ENCODE results near the gene ANTXRL. TPM values are rescaled to one million over a fixed set of nuclear protein-coding genes. Genes with fewer than 3 reads are reported as not detected.
"Not testable (repeated sequence)": the region's sequence is repeated elsewhere in the genome, so short reads cannot be mapped to it uniquely, and the experiment has no call there.

The ANTXRL gene
- total and polyA plus RNA-seq, 8 donors: 0.15 TPM; not detected in 7

GRCh38 chr10:46314071-46314470 lies 27.3 kb downstream of the ANTXRL start:
- Histone ChIP-seq H3K27me3 (no peaks in the 10 kb centered on the region), H3K4me1 (no peaks in the 10 kb centered on the region), H3K27ac (no peak overlapping the region), H3K9me3 (no peaks in the 10 kb centered on the region), H3K36me3 (no peaks in the 10 kb centered on the region), H3K4me3 (no peak overlapping the region)
- 79 to 81% methylated on average over 7 to 8 of the region's 8 CpGs for WGBS, 2 donors
- DNase-seq (no peak), FAIRE-seq (no peak), ATAC-seq (no peak)
- TF ChIP-seq CTCF (IDR thresholded peaks at IDR 0.05): no peak
- intact Hi-C loops (cut with DNase I): no loop called here

- H3K4me1 ChIP-seq; H3K4me3 ChIP-seq; FAIRE-seq; intact Hi-C loops (cut with DNase I); H3K27ac ChIP-seq; H3K27me3 ChIP-seq; H3K9me3 ChIP-seq; H3K36me3 ChIP-seq: not testable (repeated sequence)
- 54 to 60% methylated on average over 10 of the region's 10 CpGs for WGBS, 2 donors
- peak in 2 of 6 donors; percentile 31 to 37 for DNase-seq
- peak in 3 of 4 donors; percentile 78 to 88 (median 85) for ATAC-seq
Measured at GRCh38 chr10:46315071-46315860, 28.5 kb downstream of the ANTXRL start.

GRCh38 chr10:46317370-46317769 lies 30.6 kb downstream of the ANTXRL start:
- Histone ChIP-seq H3K27ac (no peak overlapping the region), H3K27me3 (no peaks in the 10 kb centered on the region), H3K4me1 (no peaks in the 10 kb centered on the region), H3K4me3 (no peak overlapping the region), H3K36me3 (no peaks in the 10 kb centered on the region), H3K9me3 (no peaks in the 10 kb centered on the region)
- ATAC-seq (no peak), FAIRE-seq (no peak), DNase-seq (peak in 1 of 6 donors; percentile 3)
- 63 to 79% methylated on average over 5 of the region's 5 CpGs for WGBS, 2 donors
- intact Hi-C loops (cut with DNase I): no loop called here
- no peak for TF ChIP-seq CTCF (IDR thresholded peaks at IDR 0.05)

GRCh38 chr10:46317889-46318288 lies 31.1 kb downstream of the ANTXRL start:
- WGBS, 2 donors: 95 to 97% methylated on average over 2 of the region's 2 CpGs
- ATAC-seq (no peak), FAIRE-seq (no peak), DNase-seq (no peak)
- Histone ChIP-seq H3K4me1 (no peaks in the 10 kb centered on the region), H3K4me3 (no peak overlapping the region), H3K36me3 (no peaks in the 10 kb centered on the region), H3K9me3 (no peaks in the 10 kb centered on the region), H3K27ac (no peak overlapping the region), H3K27me3 (no peaks in the 10 kb centered on the region)
- intact Hi-C loops (cut with DNase I): no loop called here
- no peak for TF ChIP-seq CTCF (IDR thresholded peaks at IDR 0.05)

GRCh38 chr10:46318799-46319198 lies 32.0 kb downstream of the ANTXRL start:
- intact Hi-C loops (cut with DNase I): no loop called here
- Histone ChIP-seq H3K27me3 (no peaks in the 10 kb centered on the region), H3K4me3 (no peak overlapping the region), H3K9me3 (no peaks in the 10 kb centered on the region), H3K4me1 (peaks cover 0 to under 1% (median 0%) of the 10 kb centered on the region in 3 donors), H3K27ac (no peak overlapping the region), H3K36me3 (no peaks in the 10 kb centered on the region)
- no peak for FAIRE-seq
- TF ChIP-seq CTCF (IDR thresholded peaks at IDR 0.05): no peak
- WGBS, 2 donors: 55 to 56% methylated on average over 4 of the region's 4 CpGs
- DNase-seq: peak in 1 of 6 donors; percentile 2
- no peak for ATAC-seq

All from pancreas (tissue), 10 donors.